ENCODE data around the gene MAP4K5. TPM values are rescaled to one million over a fixed set of nuclear protein-coding genes. Genes with fewer than 3 reads are reported as not detected.

The MAP4K5 gene
- total RNA-seq, 3 donors from 2014 or later: 47.3 to 55.1 (median 48.5) TPM

Other genes starting within 250 kb of the MAP4K5 start
- gene L2HGDH, start 220.3 kb downstream of the MAP4K5 start, total RNA-seq: 10 to 100 TPM in 2 of 3 donors, 1 to 10 TPM in 1; 9.5 to 13.3 (median 12.7) TPM
- gene DMAC2L, start 220.2 kb downstream of the MAP4K5 start, total RNA-seq: 10 to 100 TPM; 10.8 to 20.0 (median 17.1) TPM
- 1 to 10 TPM; 4.7 to 7.4 (median 7.2) TPM for gene CDKL1, start 135.7 kb downstream of the MAP4K5 start, total RNA-seq
- gene ATL1, start 27.6 kb upstream of the MAP4K5 start, total RNA-seq: under 1 TPM; 0.37 to 0.79 (median 0.43) TPM
- 10 to 100 TPM; 11.0 to 15.6 (median 15.3) TPM for gene SAV1, start 135.7 kb upstream of the MAP4K5 start, total RNA-seq

Measured in activated T-cell treated with anti-CD3 and anti-CD28 coated beads, Interleukin-2, amount 50 U/mL, for 4 hours (primary cell).